NCI-H2227 (cell line): ENCODE data around the gene DDX25.
"Not testable (repeated sequence)": the region's sequence is repeated elsewhere in the genome, so short reads cannot be mapped to it uniquely, and the experiment has no call there.

Source experiments
- DNase-seq: peaks from one replicate; lab custom pipeline; 2025; ENCODE audit not compliant: unreplicated experiment; lab: John Stamatoyannopoulos, UW

Gene DDX25

GRCh38 chr11:125903711-125904659 lies at the start of gene DDX25:
DDX25 (plus strand) TSS chr11:125904508; CDS start chr11:125904518, 10 bp downstream.
- peak; percentile 92 for DNase-seq

GRCh38 chr11:125857670-125858069 lies 46.6 kb upstream of the DDX25 start:
- DNase-seq: not testable (repeated sequence)

GRCh38 chr11:125862786-125863185 lies 41.5 kb upstream of the DDX25 start:
- DNase-seq: not testable (repeated sequence)

GRCh38 chr11:125865354-125865753 lies 39.0 kb upstream of the DDX25 start:
- not testable (repeated sequence) for DNase-seq

GRCh38 chr11:125869521-125869920 lies 34.8 kb upstream of the DDX25 start:
- no peak for DNase-seq

GRCh38 chr11:125871391-125872137 lies 32.7 kb upstream of the DDX25 start:
- no peak for DNase-seq

- DNase-seq: no peak
Observed at GRCh38 chr11:125872138-125872491, 32.2 kb upstream of the DDX25 start.

GRCh38 chr11:125873881-125874555 lies 30.3 kb upstream of the DDX25 start:
- peak; percentile 9 for DNase-seq

GRCh38 chr11:125874556-125875124 lies 29.7 kb upstream of the DDX25 start:
- DNase-seq: peak; percentile 77

GRCh38 chr11:125881291-125881690 lies 23.0 kb upstream of the DDX25 start:
- DNase-seq: no peak

- no peak for DNase-seq
Observed at GRCh38 chr11:125883375-125883774, 20.9 kb upstream of the DDX25 start.

GRCh38 chr11:125886997-125887372 lies 17.3 kb upstream of the DDX25 start:
- peak; percentile 40 for DNase-seq

GRCh38 chr11:125887373-125888324 lies 16.7 kb upstream of the DDX25 start, which contains the start of gene HYLS1:
HYLS1 (plus strand) TSS chr11:125887668; CDS start chr11:125899369, 11,701 bp downstream.
- peak; percentile 90 for DNase-seq

- DNase-seq: no peak
Observed at GRCh38 chr11:125890447-125891100, 13.7 kb upstream of the DDX25 start.

GRCh38 chr11:125892071-125892470 lies 12.2 kb upstream of the DDX25 start:
- no peak for DNase-seq

GRCh38 chr11:125892994-125893393 lies 11.3 kb upstream of the DDX25 start:
- DNase-seq: no peak

- DNase-seq: no peak
Observed at GRCh38 chr11:125901872-125902271, 2.4 kb upstream of the DDX25 start.

GRCh38 chr11:125902277-125902926 lies 1.9 kb upstream of the DDX25 start:
- DNase-seq: no peak
